Endothelial cell of umbilical vein (primary cell): Measurements from ENCODE around the gene RAB35. TPM values are rescaled to one million over a fixed set of nuclear protein-coding genes. Genes with fewer than 3 reads are reported as not detected.

Experiments
- BruUV-seq: library from RNA; stranded (reverse); fragments of 400-500 nt; replicated peaks from 2 replicates; lab custom pipeline; 2021; lab: Mats Ljungman, UMichigan
- CTCF ChIA-PET: fragments of 300-600, 350-600 bp; sonication (Branson Sonifier 250); formaldehyde crosslinking; loops from one replicate; lab custom pipeline; 2021; ENCODE audit warnings: antibody characterized with exemption, inconsistent platforms; lab: Charles Lee
- POLR2A ChIA-PET: fragments of 300-600, 350-600 bp; sonication (Branson Sonifier 250); formaldehyde crosslinking; loops from one replicate; lab custom pipeline; 2021; ENCODE audit warnings: antibody characterized with exemption, inconsistent platforms; lab: Charles Lee
- DNase-seq: peaks from one replicate; pipeline ENCODE4 v3.0.0-alpha.2; 2011; ENCODE audit warnings: low read depth, low spot score
- FAIRE-seq: peaks from 2 replicates; lab custom pipeline; 2011; peaks lifted over from hg19 to GRCh38; lab: Jason Lieb, UNC
- H2AFZ ChIP-seq: 2 replicates; pipeline ENCODE4 v1.6.0; 2012; ENCODE audit warnings: low read depth, low read length, control low read depth, inconsistent platforms
- H3K27ac ChIP-seq: 2 replicates; pipeline ENCODE4 v1.5.1; 2011; ENCODE audit warnings: low read depth, mild to moderate bottlenecking, control low read depth, low read length, moderate library complexity; ENCODE audit not compliant: insufficient read depth
- H3K27me3 ChIP-seq, 2 experiments: 2 replicates each; pipeline versions ENCODE4 v1.6.0 to v1.6.1; 2011; ENCODE audit warnings: low read length in 2 of 2, mixed read lengths in 1 of 2; ENCODE audit not compliant: control insufficient read depth in 2 of 2, insufficient read depth in 2 of 2
- H3K36me3 ChIP-seq, 2 experiments: 2 replicates in 1 of 2; 3 replicates in 1 of 2; pipeline ENCODE4 v1.5.1; 2011; ENCODE audit warnings: low read length in 2 of 2, mild to moderate bottlenecking in 1 of 2, moderate library complexity in 1 of 2; ENCODE audit not compliant: control insufficient read depth in 2 of 2, insufficient read depth in 2 of 2; ENCODE audit errors: extremely low read depth in 1 of 2
- H3K4me1 ChIP-seq: 3 replicates; pipeline ENCODE4 v1.5.1; 2011; ENCODE audit warnings: mild to moderate bottlenecking, low read length; ENCODE audit not compliant: control insufficient read depth, insufficient read depth; ENCODE audit errors: extremely low read depth
- H3K4me2 ChIP-seq: 2 replicates; pipeline ENCODE4 v1.6.1; 2011; ENCODE audit warnings: low read length, control low read depth, mixed read lengths; ENCODE audit not compliant: insufficient read depth
- H3K4me3 ChIP-seq, 3 experiments: fragments of 200-600 bp in 1 of 3; sonication (generic), shearing (Covaris generic) in 1 of 3; replicated peaks in 1 of 3; 2 replicates each; pipeline ENCODE4 v1.5.1; 2011 to 2016; ENCODE audit warnings: control low read depth in 3 of 3, low read length in 3 of 3, mild to moderate bottlenecking in 2 of 3, inconsistent platforms in 1 of 3, low read depth in 1 of 3, moderate library complexity in 1 of 3; ENCODE audit not compliant: insufficient read depth in 1 of 3
- H3K79me2 ChIP-seq: 2 replicates; pipeline ENCODE4 v1.6.0; 2012; ENCODE audit warnings: low read length, inconsistent platforms; ENCODE audit not compliant: control insufficient read depth, insufficient read depth
- H3K9ac ChIP-seq: replicated peaks from 2 replicates; pipeline ENCODE3; 2011; ENCODE audit warnings: low read length, control low read depth; ENCODE audit not compliant: insufficient read depth; ENCODE audit errors: extremely low read depth
- H3K9me1 ChIP-seq: replicated peaks from 3 replicates; pipeline ENCODE4 v1.6.0; 2011; ENCODE audit warnings: mild to moderate bottlenecking, low read length; ENCODE audit not compliant: control insufficient read depth, insufficient read depth; ENCODE audit errors: extremely low read depth
- H3K9me3 ChIP-seq: replicated peaks from 2 replicates; pipeline ENCODE4 v1.5.1; 2012; ENCODE audit warnings: low read length, inconsistent platforms; ENCODE audit not compliant: control insufficient read depth, insufficient read depth
- H4K20me1 ChIP-seq: replicated peaks from 2 replicates; pipeline ENCODE3; 2011; ENCODE audit warnings: mild to moderate bottlenecking, low read length; ENCODE audit not compliant: control insufficient read depth, insufficient read depth; ENCODE audit errors: extremely low read depth
- CTCF ChIP-seq, 2 donors: IDR thresholded peaks; 1 replicate in 1 of 2; 2 replicates in 1 of 2; pipeline ENCODE4 v1.5.1; 2011; ENCODE audit warnings: low read length in 2 of 2, mild to moderate bottlenecking in 2 of 2, moderate library complexity in 2 of 2, control low read depth in 1 of 2, inconsistent platforms in 1 of 2, low read depth in 1 of 2; ENCODE audit not compliant: insufficient read depth in 1 of 2; ENCODE audit errors: extremely low read depth in 1 of 2
- EZH2 ChIP-seq: IDR thresholded peaks from 2 replicates; pipeline ENCODE4 v1.6.1; 2012; ENCODE audit warnings: borderline replicate concordance, low read depth, mild to moderate bottlenecking, moderate library complexity, low read length, inconsistent platforms; ENCODE audit not compliant: severe bottlenecking
- FOS ChIP-seq: IDR thresholded peaks from 2 replicates; pipeline ENCODE4 v1.6.1; 2011; ENCODE audit warnings: mild to moderate bottlenecking, low read length, moderate library complexity, borderline replicate concordance; ENCODE audit not compliant: insufficient read depth
- GATA2 ChIP-seq: IDR thresholded peaks from 2 replicates; pipeline ENCODE4 v1.7.0; 2011; ENCODE audit warnings: low read depth, mild to moderate bottlenecking, moderate library complexity, mixed read lengths, low read length; ENCODE audit not compliant: insufficient read length, insufficient read depth
- JUN ChIP-seq: IDR thresholded peaks from 2 replicates; pipeline ENCODE4 v1.6.1; 2011; ENCODE audit warnings: borderline replicate concordance, low read depth; ENCODE audit not compliant: insufficient read length, insufficient read depth
- MAX ChIP-seq: IDR thresholded peaks from 2 replicates; pipeline ENCODE4 v1.6.1; 2011; ENCODE audit not compliant: insufficient read depth, insufficient read length
- MYC ChIP-seq: IDR thresholded peaks from one replicate; pipeline ENCODE4 v1.6.1; 2011; ENCODE audit warnings: mild to moderate bottlenecking, low read depth, low read length
- POLR2A ChIP-seq: IDR thresholded peaks from 2 replicates; pipeline ENCODE4 v1.6.1; 2012; ENCODE audit warnings: low read depth, mild to moderate bottlenecking, control low read depth, low read length
- POLR2AphosphoS5 ChIP-seq: IDR thresholded peaks from 2 replicates; pipeline ENCODE4 v1.6.1; 2012; ENCODE audit warnings: low read depth, mild to moderate bottlenecking, control low read depth, low read length, moderate library complexity; ENCODE audit not compliant: insufficient read depth
- dilution Hi-C: fragments of 300-500 bp; cut with MboI; formaldehyde crosslinking; loops from one replicate; pipeline ENCODE4 v1.15.0; 2019; ENCODE audit warnings: low sequenced_read_pairs; ENCODE audit not compliant: extremely low pct_ligation_motif_present
- intact Hi-C: fragments of 100-400 bp; cut with micrococcal nuclease; formaldehyde crosslinking; loops from one replicate; pipeline ENCODE4 v1.10.0; 2022
- polyA plus RNA-seq, 4 experiments: library from polyadenylated mRNA; depleted of rRNA in 3 of 4; stranded (reverse) in 3 of 4; unstranded in 1 of 4; fragments of >200 nt; gene quantifications; 2 replicates each; pipeline versions ENCODE4 v1.2.1 to v1.2.3, GENCODE V29; 2011 to 2012; ENCODE audit warnings: missing spikeins in 1 of 4
- total RNA-seq: library from RNA; stranded (reverse); gene quantifications from 2 replicates; pipeline ENCODE4 v1.2.3, GENCODE V29; 2021

RAB35 gene
- total and polyA plus RNA-seq, 2 donors (not counting 3 experiments of a cell fraction or from before 2014, with no cell fraction given): 70.5 to 80.3 TPM

- Histone ChIP-seq H3K4me2 (no peak overlapping the region), H3K4me3 (no peak overlapping the region), H3K27ac (no peak overlapping the region), H3K9me1 (no peaks in the 10 kb centered on the region), H3K36me3 (peaks cover 18 to 57% of the 10 kb centered on the region in 2 experiments), H3K9ac (no peak overlapping the region), H3K4me1 (peaks cover 7% of the 10 kb centered on the region), H2AFZ (no peak overlapping the region), H4K20me1 (no peaks in the 10 kb centered on the region), H3K27me3 (no peaks in the 10 kb centered on the region), H3K9me3 (no peaks in the 10 kb centered on the region), H3K79me2 (no peaks in the 10 kb centered on the region)
- POLR2A ChIA-PET: no interaction called here
- intact Hi-C loops (no loop called here), dilution Hi-C loops (no loop called here)
- no peak for TF ChIP-seq MYC
- no peak for TF ChIP-seq POLR2A
- TF ChIP-seq EZH2: no peak
- no peak for TF ChIP-seq JUN
- TF ChIP-seq FOS: no peak
- TF ChIP-seq GATA2: no peak
- no peak for TF ChIP-seq CTCF (IDR thresholded peaks at IDR 0.05; ENCODE audit: extremely low read depth in 1 of 2, insufficient read depth in 1 of 2, low read depth in 1 of 2, low read length in 2 of 2)
- no peak for TF ChIP-seq POLR2AphosphoS5
- TF ChIP-seq MAX: no peak
- no peak for FAIRE-seq
- no peak for DNase-seq
- CTCF ChIA-PET: interaction anchor here (2.1 kb wide), 1 partner anchor 11 kb away, joined by 4 read pairs; no protein-coding TSS in a partner anchor
- BruUV-seq: no TSS peak
Measured at GRCh38 chr12:120162763-120163162, 46.2 kb upstream of the RAB35 start.
